Jurkat, Clone E6-1 (cell line): Measurements from ENCODE around the gene RPTOR.
"Not testable (repeated sequence)": the region's sequence is repeated elsewhere in the genome, so short reads cannot be mapped to it uniquely, and the experiment has no call there.

Source experiments
- DNase-seq: peaks from one replicate; pipeline ENCODE4 v3.0.0-alpha.2; 2011; ENCODE audit warnings: low read depth, low spot score
- H3K4me3 ChIP-seq: 2 replicates; pipeline ENCODE4 v1.5.1; 2011; ENCODE audit warnings: mild to moderate bottlenecking, low read length, control low read depth, moderate library complexity

Gene RPTOR

DNA sequence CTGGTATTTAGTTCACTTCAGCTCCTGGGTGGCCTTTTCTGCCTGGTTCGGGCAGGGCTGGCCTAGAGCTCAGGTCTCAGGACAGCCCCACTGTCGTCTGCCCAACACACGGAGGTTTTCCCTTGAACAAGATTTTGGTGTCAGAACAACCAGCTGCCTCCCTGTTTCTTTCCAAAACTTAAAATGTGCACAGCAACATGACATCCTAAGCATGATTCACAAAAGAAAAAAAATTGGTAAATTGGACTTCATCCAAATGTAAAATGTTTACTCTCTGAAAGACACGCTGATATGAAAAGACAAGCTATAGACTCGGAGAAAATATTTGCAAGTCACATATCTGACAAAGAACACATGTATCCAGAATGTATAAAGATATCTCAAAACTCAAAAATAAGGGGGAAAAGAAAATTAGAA lies 249.2 kb downstream of the RPTOR start:
- DNase-seq = no peak
- H3K4me3 ChIP-seq = no peak overlapping the region

DNA sequence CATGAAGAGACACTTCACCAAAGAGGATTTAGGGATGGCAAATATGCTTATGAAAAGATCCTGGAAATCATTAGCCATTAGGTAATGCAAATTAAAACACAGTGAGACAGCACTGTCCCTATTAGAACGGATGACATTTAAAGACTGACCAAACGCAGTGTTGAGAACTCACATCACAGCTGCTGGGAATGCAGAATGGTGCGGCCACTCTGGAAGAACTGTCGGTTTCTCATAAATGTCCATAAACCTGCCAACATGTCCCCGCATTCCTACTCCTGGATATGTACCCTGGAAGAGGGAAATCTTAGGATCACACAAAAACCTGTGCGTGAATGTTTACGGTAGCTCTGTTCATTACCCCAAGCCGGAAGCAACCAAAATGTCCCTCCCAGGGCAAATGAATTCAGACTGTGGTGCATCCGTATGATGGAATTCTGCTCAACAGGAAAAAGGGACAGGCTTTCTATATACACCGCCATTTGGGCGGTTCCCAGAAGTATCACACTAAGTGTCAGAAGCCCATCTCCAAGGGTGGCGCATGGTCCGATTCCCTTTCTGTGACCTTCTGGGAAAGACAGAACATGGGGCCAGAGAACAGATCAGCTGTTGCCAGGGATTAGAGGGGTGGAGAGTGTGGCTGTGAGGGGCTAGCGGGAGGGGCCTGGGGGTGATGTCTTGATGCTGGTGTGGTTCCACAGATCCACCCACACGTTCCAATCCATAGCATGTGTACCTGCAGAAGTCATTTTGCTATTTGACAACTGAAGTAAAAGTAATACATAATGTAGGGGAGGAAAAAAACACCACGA lies 249.8 kb downstream of the RPTOR start:
- H3K4me3 ChIP-seq = no peak overlapping the region
- no peak for DNase-seq

- DNase-seq = no peak
- no peak overlapping the region for H3K4me3 ChIP-seq
Measured at GRCh38 chr17:80795090-80795580, 250.5 kb downstream of the RPTOR start.

- DNase-seq = no peak
Measured at GRCh38 chr17:80795754-80796153, 251.1 kb downstream of the RPTOR start.

GRCh38 chr17:80796430-80796861 lies 251.8 kb downstream of the RPTOR start:
- DNase-seq = no peak
- no peak overlapping the region for H3K4me3 ChIP-seq

More at GRCh38 chr17:80795754-80796153, 251.1 kb downstream of the RPTOR start:
- no peak overlapping the region for H3K4me3 ChIP-seq

- DNase-seq, H3K4me3 ChIP-seq: not testable (repeated sequence)
Measured at GRCh38 chr17:80797222-80797621, 252.6 kb downstream of the RPTOR start.

DNA sequence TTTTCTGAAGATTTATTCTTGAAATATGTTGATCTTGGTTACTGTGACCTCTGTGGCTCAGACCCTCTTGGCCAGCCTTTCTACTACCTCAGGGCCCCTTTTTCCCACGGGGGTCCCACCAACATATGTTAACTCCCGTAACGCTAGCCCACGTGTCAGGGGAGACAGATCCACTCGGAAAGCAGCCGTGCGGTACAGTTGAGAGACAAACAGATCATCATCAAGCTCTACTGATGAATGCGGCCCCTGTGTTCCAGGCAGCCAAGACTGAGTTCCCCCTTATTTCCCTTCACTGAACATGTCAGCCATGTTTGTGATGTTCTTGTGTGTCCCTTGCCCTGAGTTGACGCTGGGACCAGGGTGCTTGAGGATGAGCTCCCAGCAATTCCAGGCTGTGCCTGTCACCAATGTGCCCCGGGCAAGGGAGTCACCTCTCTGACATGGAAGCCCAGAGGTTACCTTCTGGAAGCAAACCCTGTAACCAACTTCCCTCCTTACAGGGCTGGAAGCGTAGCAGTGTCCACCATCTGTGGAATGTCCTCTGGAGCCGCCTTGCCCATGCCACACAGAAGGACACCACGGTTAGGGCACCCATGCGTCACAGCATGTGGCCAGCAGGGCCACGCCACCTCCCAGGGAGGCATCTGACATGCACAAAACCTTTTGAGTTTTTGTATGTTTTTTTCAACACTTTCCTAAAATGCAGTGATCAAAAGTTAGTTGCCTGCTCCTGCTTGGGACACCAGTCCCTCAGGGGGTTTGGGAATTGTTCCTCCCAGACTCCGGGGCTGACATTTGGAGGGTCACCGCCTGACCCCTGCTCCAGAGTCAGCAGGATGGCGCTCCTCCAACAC lies 253.3 kb downstream of the RPTOR start:
- H3K4me3 ChIP-seq = no peak overlapping the region
- no peak for DNase-seq

GRCh38 chr17:80798595-80799537 lies 254.2 kb downstream of the RPTOR start:
- no peak for DNase-seq
- no peak overlapping the region for H3K4me3 ChIP-seq

DNA sequence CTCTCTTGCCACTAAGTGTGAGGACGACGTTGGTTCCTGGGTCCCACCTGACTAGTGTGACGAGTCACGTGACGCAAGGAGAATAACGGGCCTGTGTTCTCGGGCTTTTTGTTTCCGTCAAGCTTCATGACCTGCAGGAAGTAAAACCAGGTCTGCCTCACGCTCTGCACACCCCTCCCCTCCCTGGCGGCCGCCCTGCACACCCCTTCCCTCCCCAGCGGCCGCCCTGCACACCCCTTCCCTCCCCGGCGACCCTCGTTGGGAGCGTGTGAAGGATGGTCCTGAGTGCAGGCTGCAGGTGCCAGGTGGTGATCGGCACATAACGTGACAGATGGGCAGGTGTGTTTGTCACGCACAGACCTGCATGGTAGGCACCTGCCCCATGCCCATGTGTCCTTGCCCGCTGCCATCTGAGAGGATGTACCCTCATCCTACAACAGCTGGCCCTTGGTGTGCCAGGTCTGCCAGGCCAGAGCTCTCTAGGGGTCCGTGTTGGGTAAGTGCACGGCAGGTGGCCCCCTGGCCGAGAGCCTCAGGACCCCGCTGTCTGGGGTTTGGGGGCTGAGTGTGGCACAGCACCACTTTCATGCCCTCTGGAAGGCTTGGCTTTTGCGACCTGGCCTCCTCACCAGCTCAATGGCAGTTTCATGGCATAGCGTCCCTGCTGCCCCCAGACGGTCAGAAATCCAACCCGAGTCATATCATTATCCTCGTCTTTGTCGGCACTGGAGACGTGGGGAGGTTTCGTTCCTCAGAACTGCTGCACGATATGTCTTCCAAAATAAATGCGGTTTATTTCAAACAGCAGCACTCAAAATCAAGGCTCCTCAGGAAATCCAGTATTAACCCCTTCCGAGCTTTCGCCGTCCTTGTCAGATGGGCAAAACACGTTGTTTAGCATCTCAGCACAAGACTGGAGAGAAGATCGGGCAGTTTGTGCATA lies 255.2 kb downstream of the RPTOR start:
- no peak overlapping the region for H3K4me3 ChIP-seq
- no peak for DNase-seq

DNA sequence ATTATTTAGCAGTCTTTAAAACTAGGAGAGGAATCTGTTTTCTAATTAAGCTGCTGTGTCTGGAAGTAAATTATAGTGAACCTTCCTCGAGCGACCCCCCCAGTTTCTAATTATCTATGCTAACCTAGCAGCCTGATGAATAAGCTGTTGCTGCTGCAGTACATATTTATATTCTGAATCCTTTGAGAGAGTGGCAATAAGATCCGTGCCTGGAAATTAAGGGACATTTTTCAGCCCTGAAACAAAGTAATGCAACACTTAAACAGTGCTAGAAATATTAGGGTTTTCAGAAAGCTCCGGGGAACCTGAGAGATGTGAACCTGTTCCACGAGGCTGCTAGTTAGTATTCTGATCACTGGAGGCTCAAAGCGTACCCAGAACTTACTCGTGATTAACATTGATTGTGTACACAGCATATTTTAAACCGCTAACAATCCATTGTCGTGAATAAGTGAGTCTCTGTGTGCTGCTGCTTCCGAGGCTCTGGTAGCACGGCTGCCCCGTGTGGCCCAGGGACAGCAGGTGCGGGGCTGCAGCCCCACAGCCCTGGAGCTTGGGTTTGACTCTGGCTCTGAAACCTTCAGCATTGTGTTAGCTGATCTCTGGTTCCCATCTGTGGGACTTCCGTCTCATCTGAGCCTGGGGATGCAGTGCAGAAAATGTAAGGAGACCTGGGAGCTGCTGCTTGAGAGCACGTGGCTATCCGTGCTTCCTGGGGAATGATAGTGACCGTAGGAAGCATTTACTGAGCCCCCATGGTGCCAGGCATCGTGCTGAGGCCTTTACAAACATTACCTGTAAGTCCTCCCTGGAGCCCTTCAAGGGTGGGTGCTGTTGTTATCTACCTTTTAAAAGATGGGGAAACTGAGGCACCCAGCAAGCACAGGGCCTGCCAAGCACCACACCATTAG lies 256.1 kb downstream of the RPTOR start:
- no peak overlapping the region for H3K4me3 ChIP-seq
- no peak for DNase-seq

DNA sequence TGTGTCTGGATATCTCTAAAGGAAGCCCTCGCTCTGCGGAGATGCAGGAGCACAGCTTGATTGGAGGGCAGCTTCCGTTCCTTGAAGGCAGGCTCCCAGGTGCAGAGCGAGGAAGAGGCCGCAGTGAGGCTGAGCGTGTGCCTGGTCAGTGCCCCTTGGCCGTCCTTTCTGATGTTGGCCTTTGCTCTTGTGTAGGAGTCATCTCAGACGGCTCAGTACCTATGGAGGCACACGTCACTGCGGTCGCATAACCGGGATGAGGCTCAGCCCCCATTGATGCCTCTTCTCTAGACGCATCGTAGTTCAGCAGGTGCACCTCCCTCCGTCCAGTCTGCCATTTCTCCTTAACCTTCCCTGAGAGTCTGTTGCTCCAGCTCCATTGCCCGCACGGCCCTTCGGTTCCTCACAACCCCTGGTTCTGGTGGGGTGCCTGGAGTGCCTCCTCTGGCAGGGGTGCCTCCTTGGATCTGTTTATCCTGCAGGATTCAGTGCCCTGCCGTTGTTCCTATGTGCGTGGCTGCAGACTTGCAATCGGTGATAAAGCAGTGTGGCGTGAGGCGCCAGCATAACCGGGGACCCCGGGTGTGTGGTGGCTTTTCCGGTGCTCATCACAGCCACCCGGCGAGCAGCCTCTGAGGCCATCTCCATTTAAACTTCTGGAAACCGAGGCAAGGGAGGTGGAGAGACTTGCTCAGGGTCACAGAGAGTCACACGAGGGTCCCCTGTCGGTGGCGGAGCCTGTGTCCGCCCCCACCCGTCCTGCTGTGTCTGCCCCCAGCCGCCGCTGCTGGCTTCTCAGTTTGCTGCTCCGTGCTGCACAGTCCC lies 258.2 kb downstream of the RPTOR start:
- DNase-seq = no peak
- no peak overlapping the region for H3K4me3 ChIP-seq

DNA sequence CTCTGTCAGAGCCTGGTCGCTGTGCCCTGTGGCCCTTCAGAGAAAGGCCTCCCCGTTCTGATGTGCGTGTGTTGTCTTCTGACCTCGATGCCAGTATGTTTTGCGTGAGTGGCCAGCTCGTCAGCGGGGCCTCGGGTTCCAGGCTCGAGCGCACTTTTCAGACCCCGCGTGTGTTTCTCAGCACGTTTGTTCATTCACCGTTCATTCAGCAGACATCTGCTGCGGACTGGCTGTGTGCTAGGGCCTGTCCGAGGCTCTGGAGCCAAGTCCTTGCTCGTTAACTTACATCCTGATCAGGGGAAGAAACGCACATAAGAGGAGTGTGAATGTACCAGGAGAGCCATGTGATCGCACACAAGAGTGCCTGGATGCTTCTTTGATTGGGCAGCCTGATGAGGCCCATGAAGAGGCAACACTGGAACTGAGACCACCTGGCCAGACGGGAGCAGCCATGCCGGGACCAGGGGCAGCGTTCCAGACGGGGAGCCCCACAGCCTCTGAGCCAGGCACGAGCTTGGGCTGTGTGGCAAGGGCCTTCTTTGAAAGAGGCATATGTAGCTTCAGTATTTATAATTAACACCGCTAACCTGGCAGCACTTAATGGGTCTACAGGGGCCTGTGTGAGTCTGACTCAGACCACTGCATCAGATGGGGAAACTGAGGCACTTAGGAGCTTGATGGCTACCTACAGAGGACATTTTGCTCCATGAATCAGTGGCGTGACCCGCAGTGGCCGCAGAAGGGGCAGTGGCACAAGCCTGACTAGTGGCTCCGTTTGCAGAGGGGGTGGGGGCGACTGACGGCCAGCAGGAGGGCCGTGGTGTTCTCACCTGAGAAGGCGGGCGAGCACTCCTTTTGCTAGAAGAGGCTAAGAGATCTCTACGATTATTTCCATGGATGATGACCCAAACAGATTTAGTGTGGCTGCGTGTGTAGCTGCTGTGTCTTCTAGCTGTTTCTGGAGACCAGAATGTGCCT lies 259.1 kb downstream of the RPTOR start:
- DNase-seq = no peak
- H3K4me3 ChIP-seq = no peak overlapping the region

DNA sequence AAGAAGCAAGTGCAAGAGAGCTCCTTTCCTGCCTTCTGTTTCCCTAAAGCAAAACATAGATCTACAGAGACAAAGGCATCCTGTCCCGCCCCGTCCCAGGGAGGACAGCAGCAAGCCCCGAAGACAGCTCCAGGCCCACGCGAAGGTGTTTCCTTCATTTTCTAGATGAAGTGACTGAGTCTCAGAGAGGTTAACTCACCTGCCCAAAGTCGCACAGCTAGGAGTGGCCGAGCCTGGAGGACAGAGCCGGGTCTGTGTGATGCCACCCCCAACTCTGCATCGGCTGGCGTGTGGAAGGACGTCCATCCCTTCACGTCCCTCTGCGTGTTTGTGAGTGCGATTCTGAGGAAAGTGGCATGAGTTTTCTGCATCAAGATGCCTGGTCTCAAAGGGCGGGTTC lies 259.8 kb downstream of the RPTOR start:
- H3K4me3 ChIP-seq = no peak overlapping the region
- DNase-seq = no peak

GRCh38 chr17:80805032-80805751 lies 260.6 kb downstream of the RPTOR start:
- DNase-seq = no peak
- H3K4me3 ChIP-seq = no peak overlapping the region
